Prostate gland (tissue), 2 donors: ENCODE measurements around the gene ZNF223.

Source experiments
- CTCF ChIP-seq, 4 experiments: fragments of 200-600 bp in 2 of 4; fragments of 450-650 bp in 2 of 4; sonication (generic) in 2 of 4; IDR thresholded peaks; 1 replicate in 3 of 4; 2 replicates in 1 of 4; pipeline ENCODE4 v1.5.1; 2016 to 2019; ENCODE audit warnings: antibody characterized with exemption in 4 of 4, mild to moderate bottlenecking in 2 of 4, moderate library complexity in 2 of 4
- POLR2A ChIP-seq: fragments of 450-650 bp; IDR thresholded peaks from one replicate; pipeline ENCODE4 v1.6.1; 2016; ENCODE audit warnings: antibody characterized with exemption, mild to moderate bottlenecking
- POLR2AphosphoS5 ChIP-seq: sonication (generic); formaldehyde crosslinking; IDR thresholded peaks from one replicate; pipeline ENCODE4 v1.6.1; 2017; ENCODE audit warnings: antibody characterized with exemption

GRCh38 chr19:44032001-44032610, 19.7 kb upstream of the ZNF223 start:
- TF ChIP-seq POLR2A: no peak
- no peak for TF ChIP-seq CTCF (IDR thresholded peaks at IDR 0.05)
- TF ChIP-seq POLR2AphosphoS5: no peak
